Neural progenitor cell (in vitro differentiated cells): ENCODE data around the gene MCRIP1. TPM values are rescaled to one million over a fixed set of nuclear protein-coding genes. Genes with fewer than 3 reads are reported as not detected.

Experiments used
- DNase-seq: peaks from one replicate; pipeline ENCODE4 v3.0.0-alpha.2; 2016; ENCODE audit warnings: low spot score
- H2AFZ ChIP-seq: fragments of 200-600 bp; sonication (generic); replicated peaks from 2 replicates; pipeline ENCODE4 v1.6.1; 2016; ENCODE audit warnings: antibody characterized with exemption
- H3F3A ChIP-seq: fragments of 200-600 bp; sonication (generic); 2 replicates; pipeline ENCODE4 v1.6.1; 2016; ENCODE audit warnings: antibody characterized with exemption, low read depth
- H3K27ac ChIP-seq: fragments of 200-600 bp; sonication (generic); 2 replicates; pipeline ENCODE4 v1.5.1; 2016; ENCODE audit warnings: mild to moderate bottlenecking
- H3K27me3 ChIP-seq: fragments of 200-600 bp; sonication (generic); 2 replicates; pipeline ENCODE4 v1.6.1; 2016; ENCODE audit warnings: mild to moderate bottlenecking, moderate library complexity
- H3K36me3 ChIP-seq: fragments of 200-600 bp; sonication (generic); 2 replicates; pipeline ENCODE4 v1.5.1; 2016
- H3K4me1 ChIP-seq: fragments of 200-600 bp; sonication (generic); 2 replicates; pipeline ENCODE4 v1.6.1; 2016; ENCODE audit warnings: mixed run types
- H3K4me2 ChIP-seq: fragments of 200-600 bp; sonication (generic); 2 replicates; pipeline ENCODE4 v1.6.1; 2016
- H3K4me3 ChIP-seq: fragments of 200-600 bp; sonication (generic); 2 replicates; pipeline ENCODE4 v1.5.1; 2016
- H3K79me2 ChIP-seq: fragments of 200-600 bp; sonication (generic); 2 replicates; pipeline ENCODE4 v1.6.1; 2016; ENCODE audit warnings: low read depth
- H3K9ac ChIP-seq: fragments of 200-600 bp; sonication (generic); 2 replicates; pipeline ENCODE4 v1.6.1; 2016
- H3K9me3 ChIP-seq: fragments of 200-600 bp; sonication (generic); 2 replicates; pipeline ENCODE4 v1.5.1; 2016; ENCODE audit warnings: low read depth
- H4K20me1 ChIP-seq: fragments of 200-600 bp; sonication (generic); 2 replicates; pipeline ENCODE4 v1.6.1; 2016; ENCODE audit warnings: low read depth
- H3K27ac Mint-ChIP-seq: 3 replicates; pipeline ENCODE4 v1.8.0; 2021; ENCODE audit warnings: mixed read lengths
- H3K27me3 Mint-ChIP-seq: 2 replicates; pipeline ENCODE4 v1.8.0; 2022; ENCODE audit warnings: low read depth, mild to moderate bottlenecking, inconsistent platforms, moderate library complexity, mixed read lengths; ENCODE audit not compliant: insufficient read depth
- H3K36me3 Mint-ChIP-seq: 3 replicates; pipeline ENCODE4 v1.8.0; 2021; ENCODE audit warnings: mixed read lengths
- H3K4me1 Mint-ChIP-seq: 3 replicates; pipeline ENCODE4 v1.8.0; 2021; ENCODE audit warnings: mixed read lengths
- H3K4me3 Mint-ChIP-seq: 3 replicates; pipeline ENCODE4 v1.8.0; 2021; ENCODE audit warnings: mild to moderate bottlenecking, moderate library complexity, mixed read lengths
- H3K9me3 Mint-ChIP-seq: 3 replicates; pipeline ENCODE4 v1.8.0; 2020; ENCODE audit warnings: mixed read lengths
- EZH2 ChIP-seq: fragments of 200-600 bp; sonication (generic); IDR thresholded peaks from 2 replicates; pipeline ENCODE4 v1.6.1; 2017; ENCODE audit warnings: antibody characterized with exemption, mild to moderate bottlenecking, moderate library complexity
- EZH2phosphoT487 ChIP-seq: fragments of 200-600 bp; sonication (generic); IDR thresholded peaks from 2 replicates; pipeline ENCODE4 v1.6.1; 2017; ENCODE audit warnings: antibody characterized with exemption
- total RNA-seq: library from RNA; depleted of rRNA; stranded (reverse); fragments of >200 nt; gene quantifications from 2 replicates; pipeline ENCODE4 v1.2.3, GENCODE V29; 2015; ENCODE audit warnings: low replicate concordance
- TF ChIP-seq, protein P1 (sequence below): fragments of 200-600 bp; sonication (generic); IDR thresholded peaks from 2 replicates; pipeline ENCODE4 v1.5.1; 2017; ENCODE audit warnings: antibody characterized with exemption, mild to moderate bottlenecking

MCRIP1 gene
- total RNA-seq, 1 donor from 2014 or later = 45.6 TPM

DNA sequence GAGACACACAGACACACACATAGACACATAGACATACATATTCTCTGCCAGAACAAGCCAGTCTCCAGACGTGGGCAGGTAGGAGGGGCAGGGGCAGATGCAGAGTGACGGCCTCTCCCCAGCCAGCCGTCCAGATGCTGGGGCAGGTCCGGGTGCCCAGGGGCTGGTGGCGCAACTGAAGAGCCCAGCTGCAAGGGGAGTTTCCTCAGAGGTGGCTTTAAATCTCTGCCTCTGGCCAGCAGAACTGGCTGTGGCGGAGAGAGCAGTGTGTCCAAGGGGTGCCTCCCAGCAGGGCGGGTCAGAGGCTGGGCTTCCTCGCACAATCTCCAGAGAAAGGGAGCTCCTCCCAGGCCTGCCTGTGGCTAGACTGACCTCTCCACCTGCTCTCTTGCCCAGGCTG, 38.6 kb downstream of the MCRIP1 start:
- H3K4me1 ChIP-seq = no peaks in the 10 kb centered on the region
- H3K27ac Mint-ChIP-seq = no peak overlapping the region
- H2AFZ ChIP-seq = no peak overlapping the region
- H3K27ac ChIP-seq = no peak overlapping the region
- peak; percentile 52 for DNase-seq
- H3K4me3 ChIP-seq = no peak overlapping the region
- no peak overlapping the region for H3K4me2 ChIP-seq
- no peaks in the 10 kb centered on the region for H3K36me3 Mint-ChIP-seq
- no peak overlapping the region for H3K4me3 Mint-ChIP-seq
- H3K9ac ChIP-seq = no peak overlapping the region
- no peaks in the 10 kb centered on the region for H3K9me3 ChIP-seq
- no peaks in the 10 kb centered on the region for H3K36me3 ChIP-seq
- peaks cover 3% of the 10 kb centered on the region for H3K4me1 Mint-ChIP-seq
- no peaks in the 10 kb centered on the region for H3K79me2 ChIP-seq
- peaks cover 25% of the 10 kb centered on the region for H3F3A ChIP-seq
- peaks cover 2% of the 10 kb centered on the region for H3K27me3 Mint-ChIP-seq
- H3K9me3 Mint-ChIP-seq = peaks cover 5% of the 10 kb centered on the region
- H4K20me1 ChIP-seq = no peaks in the 10 kb centered on the region
- TF ChIP-seq EZH2phosphoT487 (no peak), EZH2 (no peak)
- TF ChIP-seq, protein P1, sequence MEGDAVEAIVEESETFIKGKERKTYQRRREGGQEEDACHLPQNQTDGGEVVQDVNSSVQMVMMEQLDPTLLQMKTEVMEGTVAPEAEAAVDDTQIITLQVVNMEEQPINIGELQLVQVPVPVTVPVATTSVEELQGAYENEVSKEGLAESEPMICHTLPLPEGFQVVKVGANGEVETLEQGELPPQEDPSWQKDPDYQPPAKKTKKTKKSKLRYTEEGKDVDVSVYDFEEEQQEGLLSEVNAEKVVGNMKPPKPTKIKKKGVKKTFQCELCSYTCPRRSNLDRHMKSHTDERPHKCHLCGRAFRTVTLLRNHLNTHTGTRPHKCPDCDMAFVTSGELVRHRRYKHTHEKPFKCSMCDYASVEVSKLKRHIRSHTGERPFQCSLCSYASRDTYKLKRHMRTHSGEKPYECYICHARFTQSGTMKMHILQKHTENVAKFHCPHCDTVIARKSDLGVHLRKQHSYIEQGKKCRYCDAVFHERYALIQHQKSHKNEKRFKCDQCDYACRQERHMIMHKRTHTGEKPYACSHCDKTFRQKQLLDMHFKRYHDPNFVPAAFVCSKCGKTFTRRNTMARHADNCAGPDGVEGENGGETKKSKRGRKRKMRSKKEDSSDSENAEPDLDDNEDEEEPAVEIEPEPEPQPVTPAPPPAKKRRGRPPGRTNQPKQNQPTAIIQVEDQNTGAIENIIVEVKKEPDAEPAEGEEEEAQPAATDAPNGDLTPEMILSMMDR = no peak
- H3K27me3 ChIP-seq = peaks cover 4% of the 10 kb centered on the region

- Histone ChIP-seq H3K27me3 (no peaks in the 10 kb centered on the region), H3K4me3 (no peak overlapping the region), H3K9me3 (no peaks in the 10 kb centered on the region), H3K4me2 (no peak overlapping the region), H3F3A (peaks cover 25% of the 10 kb centered on the region), H3K36me3 (no peaks in the 10 kb centered on the region), H3K4me1 (no peaks in the 10 kb centered on the region), H4K20me1 (no peaks in the 10 kb centered on the region), H3K79me2 (no peaks in the 10 kb centered on the region), H3K9ac (no peak overlapping the region), H2AFZ (no peak overlapping the region), H3K27ac (no peak overlapping the region)
- TF ChIP-seq EZH2phosphoT487 (no peak), EZH2 (no peak)
- TF ChIP-seq, protein P1 = no peak
- no peak for DNase-seq
- Mint-ChIP-seq H3K4me1 (peaks cover 3% of the 10 kb centered on the region), H3K9me3 (peaks cover under 1% of the 10 kb centered on the region), H3K27ac (no peak overlapping the region), H3K36me3 (no peaks in the 10 kb centered on the region), H3K27me3 (peaks cover under 1% of the 10 kb centered on the region), H3K4me3 (no peak overlapping the region)
Observed at GRCh38 chr17:81794074-81794476, 39.0 kb downstream of the MCRIP1 start.

GRCh38 chr17:81792675-81793615, 40.1 kb downstream of the MCRIP1 start:
- no peaks in the 10 kb centered on the region for H3K4me1 ChIP-seq
- H3K27ac ChIP-seq = no peak overlapping the region
- H3K9ac ChIP-seq = no peak overlapping the region
- no peak overlapping the region for H3K4me3 ChIP-seq
- H3K4me2 ChIP-seq = no peak overlapping the region
- no peaks in the 10 kb centered on the region for H3K27me3 Mint-ChIP-seq
- no peaks in the 10 kb centered on the region for H4K20me1 ChIP-seq
- H3K27ac Mint-ChIP-seq = no peak overlapping the region
- H3K36me3 Mint-ChIP-seq = no peaks in the 10 kb centered on the region
- H3K36me3 ChIP-seq = no peaks in the 10 kb centered on the region
- DNase-seq = no peak
- no peak overlapping the region for H3K4me3 Mint-ChIP-seq
- peaks cover 25% of the 10 kb centered on the region for H3F3A ChIP-seq
- no peak overlapping the region for H2AFZ ChIP-seq
- no peaks in the 10 kb centered on the region for H3K9me3 ChIP-seq
- no peaks in the 10 kb centered on the region for H3K9me3 Mint-ChIP-seq
- TF ChIP-seq, protein P1 = no peak
- no peak for TF ChIP-seq EZH2phosphoT487
- no peak for TF ChIP-seq EZH2
- H3K4me1 Mint-ChIP-seq = peaks cover 3% of the 10 kb centered on the region
- H3K27me3 ChIP-seq = no peaks in the 10 kb centered on the region
- no peaks in the 10 kb centered on the region for H3K79me2 ChIP-seq

Other genes starting within 250 kb of the MCRIP1 start
- 44.1 and 58.7 TPM in 2 replicates for gene NPLOC4, start 196.2 kb downstream of the MCRIP1 start, total RNA-seq
- 0.93 and 2.2 TPM in 2 replicates for gene TSPAN10, start 196.1 kb downstream of the MCRIP1 start, total RNA-seq
- not detected in 2 replicates for gene PDE6G, start 176.7 kb downstream of the MCRIP1 start, total RNA-seq
- gene OXLD1, start 166.7 kb downstream of the MCRIP1 start, total RNA-seq = 11.9 and 51.4 TPM in 2 replicates
- gene CCDC137, start 166.6 kb downstream of the MCRIP1 start, total RNA-seq = 22.4 and 27.8 TPM in 2 replicates
- gene ARL16, start 149.5 kb downstream of the MCRIP1 start, total RNA-seq = 31.2 and 40.3 TPM in 2 replicates
- gene HGS, start 149.3 kb downstream of the MCRIP1 start, total RNA-seq = 46.2 and 79.3 TPM in 2 replicates
- 13.2 and 30.9 TPM in 2 replicates for gene MRPL12, start 129.9 kb downstream of the MCRIP1 start, total RNA-seq
- 9.1 and 29.3 TPM in 2 replicates for gene SLC25A10, start 121.0 kb downstream of the MCRIP1 start, total RNA-seq
- gene GCGR, start 29.1 kb downstream of the MCRIP1 start, total RNA-seq = not detected in 2 replicates
- 0.12 TPM in 1 of 2 replicates, not detected in the other for gene PPP1R27, start 1.8 kb upstream of the MCRIP1 start, total RNA-seq
- 203 and 344 TPM in 2 replicates for gene P4HB, start 27.2 kb upstream of the MCRIP1 start, total RNA-seq
- gene ARHGDIA, start 38.0 kb upstream of the MCRIP1 start, total RNA-seq = 25.1 and 47.9 TPM in 2 replicates
- gene ALYREF, start 58.3 kb upstream of the MCRIP1 start, total RNA-seq = 140 and 156 TPM in 2 replicates
- gene ANAPC11, start 58.4 kb upstream of the MCRIP1 start, total RNA-seq = 100 and 220 TPM in 2 replicates
- 2.8 TPM in 1 of 2 replicates, not detected in the other for gene NPB, start 68.9 kb upstream of the MCRIP1 start, total RNA-seq
- gene PCYT2, start 78.1 kb upstream of the MCRIP1 start, total RNA-seq = 6.8 and 17.0 TPM in 2 replicates
- 5.1 and 15.2 TPM in 2 replicates for gene SIRT7, start 84.9 kb upstream of the MCRIP1 start, total RNA-seq
- gene MAFG, start 94.4 kb upstream of the MCRIP1 start, total RNA-seq = 8.1 and 12.9 TPM in 2 replicates
- gene PYCR1, start 104.0 kb upstream of the MCRIP1 start, total RNA-seq = 32.6 and 72.2 TPM in 2 replicates
- gene MYADML2, start 113.9 kb upstream of the MCRIP1 start, total RNA-seq = 0.11 TPM in 1 of 2 replicates, not detected in the other
- gene NOTUM, start 127.9 kb upstream of the MCRIP1 start, total RNA-seq = 0.25 TPM in 1 of 2 replicates, not detected in the other
- gene ASPSCR1, start 144.3 kb upstream of the MCRIP1 start, total RNA-seq = 13.1 and 40.9 TPM in 2 replicates
- gene CENPX, start 189.6 kb upstream of the MCRIP1 start, total RNA-seq = 53.0 and 85.0 TPM in 2 replicates
- gene LRRC45, start 190.0 kb upstream of the MCRIP1 start, total RNA-seq = 15.4 and 46.7 TPM in 2 replicates
- 31.6 and 81.2 TPM in 2 replicates for gene RAC3, start 198.4 kb upstream of the MCRIP1 start, total RNA-seq
- 36.5 and 64.9 TPM in 2 replicates for gene DCXR, start 204.4 kb upstream of the MCRIP1 start, total RNA-seq
- gene RFNG, start 218.5 kb upstream of the MCRIP1 start, total RNA-seq = 13.6 and 41.0 TPM in 2 replicates
- gene GPS1, start 218.6 kb upstream of the MCRIP1 start, total RNA-seq = 86.6 and 174 TPM in 2 replicates
- 54.5 and 76.6 TPM in 2 replicates for gene DUS1L, start 232.5 kb upstream of the MCRIP1 start, total RNA-seq